GM12878 (cell line): ENCODE measurements around the gene SH2D3A. TPM values are rescaled to one million over a fixed set of nuclear protein-coding genes. Genes with fewer than 3 reads are reported as not detected.
A peak's percentile ranks its signal among the peaks of the same experiment; 100 is the strongest.

Experiments used
- ATAC-seq: fragments of 200-7000 bp; cut with Tn5 transposase; 3 replicates; pipeline ENCODE4 v1.9.1; 2020; ENCODE audit warnings: mild to moderate bottlenecking, moderate library complexity
- BruUV-seq: library from RNA; stranded (reverse); fragments of 400-500 nt; replicated peaks from 2 replicates; lab custom pipeline; 2021; lab: Mats Ljungman, UMichigan
- CTCF ChIA-PET: fragments of 300-600 bp; sonication (Branson Sonifier 250); formaldehyde crosslinking; extraction: SDS; loops from one replicate; lab custom pipeline; 2021; ENCODE audit warnings: inconsistent platforms; lab: Yijun Ruan, JAX
- POLR2A ChIA-PET: fragments of 350-600 bp; formaldehyde crosslinking; extraction: SDS; loops from one replicate; lab custom pipeline; 2021; ENCODE audit warnings: inconsistent platforms; lab: Charles Lee
- RAD21 ChIA-PET: fragments of 300-600 bp; sonication (Branson Sonifier 250); formaldehyde crosslinking; loops from one replicate; lab custom pipeline; 2023; ENCODE audit warnings: antibody characterized with exemption; ENCODE audit not compliant: unreplicated experiment; lab: Charles Lee
- SMC1A ChIA-PET: fragments of 300-600 bp; sonication (Branson Sonifier 250); formaldehyde crosslinking; loops from one replicate; lab custom pipeline; 2023; ENCODE audit not compliant: unreplicated experiment, uncharacterized antibody; lab: Charles Lee
- DNase-seq: peaks from one replicate; pipeline ENCODE4 v3.0.0-alpha.2; 2011; ENCODE audit warnings: low read depth, low spot score
- FAIRE-seq: peaks from 3 replicates; lab custom pipeline; 2011; peaks lifted over from hg19 to GRCh38; lab: Jason Lieb, UNC
- H2AFZ ChIP-seq: 2 replicates; pipeline ENCODE4 v1.6.0; 2011; ENCODE audit warnings: low read depth, low read length, control low read depth; ENCODE audit not compliant: control insufficient read depth
- H3K27ac ChIP-seq: 2 replicates; pipeline ENCODE4 v1.5.1; 2011; ENCODE audit warnings: control low read depth; ENCODE audit not compliant: control insufficient read depth, insufficient read depth
- H3K27me3 ChIP-seq, 2 experiments: replicated peaks in 1 of 2; 2 replicates each; pipeline versions ENCODE4 v1.6.0 to v1.6.1; 2011; ENCODE audit warnings: low read length in 1 of 2; ENCODE audit not compliant: control insufficient read depth in 2 of 2, insufficient read depth in 2 of 2
- H3K36me3 ChIP-seq, 2 experiments: 2 replicates each; pipeline ENCODE4 v1.5.1; 2011; ENCODE audit warnings: low read length in 1 of 2; ENCODE audit not compliant: control insufficient read depth in 2 of 2, insufficient read depth in 2 of 2
- H3K4me1 ChIP-seq: 2 replicates; pipeline ENCODE4 v1.6.1; 2011; ENCODE audit warnings: mild to moderate bottlenecking, low read length, moderate library complexity, mixed read lengths; ENCODE audit not compliant: control insufficient read depth, insufficient read depth
- H3K4me2 ChIP-seq: 2 replicates; pipeline ENCODE4 v1.6.0; 2011; ENCODE audit warnings: control low read depth; ENCODE audit not compliant: control insufficient read depth, insufficient read depth
- H3K4me3 ChIP-seq: fragments of 200-600 bp; sonication (generic); 2 replicates; pipeline ENCODE4 v1.5.1; 2016
- H3K79me2 ChIP-seq: 2 replicates; pipeline ENCODE4 v1.6.0; 2011; ENCODE audit warnings: low read length; ENCODE audit not compliant: control insufficient read depth, insufficient read depth
- H3K9ac ChIP-seq: 2 replicates; pipeline ENCODE4 v1.8.0; 2011; ENCODE audit warnings: low read length, control low read depth, mixed read lengths; ENCODE audit not compliant: control insufficient read depth, insufficient read depth
- H3K9me3 ChIP-seq: replicated peaks from 3 replicates; pipeline ENCODE4 v1.5.1; 2011; ENCODE audit warnings: mild to moderate bottlenecking, low read length; ENCODE audit not compliant: control insufficient read depth, insufficient read depth
- H4K20me1 ChIP-seq: 2 replicates; pipeline ENCODE4 v1.6.0; 2011; ENCODE audit not compliant: control insufficient read depth, insufficient read depth
- BHLHE40 ChIP-seq, 2 experiments: fragments of 450-650 bp in 1 of 2; IDR thresholded peaks; 2 replicates each; pipeline ENCODE4 v1.6.1; 2011 to 2017; ENCODE audit warnings: low read depth in 2 of 2, borderline replicate concordance in 1 of 2, improper control_type of control experiment in 1 of 2, low read length in 1 of 2, mild to moderate bottlenecking in 1 of 2
- ELK1 ChIP-seq: IDR thresholded peaks from 2 replicates; pipeline ENCODE4 v1.6.1; 2012; ENCODE audit warnings: low read depth, low read length, improper control_type of control experiment
- GABPA ChIP-seq: IDR thresholded peaks from 2 replicates; pipeline ENCODE4 v1.6.1; 2014; ENCODE audit warnings: antibody characterized with exemption, low read depth, mild to moderate bottlenecking, inconsistent platforms
- HCFC1 ChIP-seq: fragments of 150-350 bp; IDR thresholded peaks from 2 replicates; pipeline ENCODE4 v1.6.1; 2014; ENCODE audit warnings: low read length
- KAT2A ChIP-seq: conservative IDR thresholded peaks from 2 replicates; pipeline ENCODE4 v1.6.1; 2011; ENCODE audit warnings: low read depth, low read length; ENCODE audit not compliant: control insufficient read depth
- NBN ChIP-seq: fragments of 450-650 bp; IDR thresholded peaks from 2 replicates; pipeline ENCODE4 v1.6.1; 2016
- NFYB ChIP-seq: IDR thresholded peaks from 2 replicates; pipeline ENCODE4 v1.6.1; 2011; ENCODE audit warnings: low read depth, mild to moderate bottlenecking, low read length, improper control_type of control experiment, moderate library complexity; ENCODE audit not compliant: insufficient read depth
- NR2C1 ChIP-seq: fragments of 450-650 bp; IDR thresholded peaks from 2 replicates; pipeline ENCODE4 v1.6.1; 2017; ENCODE audit warnings: antibody characterized with exemption, mild to moderate bottlenecking, moderate library complexity
- PAX8 ChIP-seq: fragments of 450-650 bp; IDR thresholded peaks from 2 replicates; pipeline ENCODE4 v1.6.1; 2017; ENCODE audit warnings: mild to moderate bottlenecking, moderate library complexity
- RAD51 ChIP-seq: fragments of 450-650 bp; IDR thresholded peaks from 2 replicates; pipeline ENCODE4 v1.6.1; 2016; ENCODE audit warnings: moderate library complexity, mild to moderate bottlenecking, inconsistent platforms
- RB1 ChIP-seq: fragments of 450-650 bp; formaldehyde crosslinking; IDR thresholded peaks from 2 replicates; pipeline ENCODE4 v1.6.1; 2017; ENCODE audit warnings: mild to moderate bottlenecking, borderline replicate concordance
- RCOR1 ChIP-seq: conservative IDR thresholded peaks from 2 replicates; pipeline ENCODE4 v1.6.1; 2012; ENCODE audit warnings: low read depth, low read length, improper control_type of control experiment
- RFX5 ChIP-seq: IDR thresholded peaks from 2 replicates; pipeline ENCODE4 v1.6.1; 2011; ENCODE audit warnings: low read depth, low read length, improper control_type of control experiment
- SMC3 ChIP-seq: IDR thresholded peaks from 2 replicates; pipeline ENCODE4 v1.6.1; 2011; ENCODE audit warnings: low read length, improper control_type of control experiment, borderline replicate concordance
- SPI1 ChIP-seq: IDR thresholded peaks from 2 replicates; pipeline ENCODE4 v1.6.1; 2011; ENCODE audit warnings: low read depth, mild to moderate bottlenecking, low read length, moderate library complexity, borderline replicate concordance; ENCODE audit not compliant: insufficient read depth
- TCF3 ChIP-seq: IDR thresholded peaks from 2 replicates; pipeline ENCODE4 v1.6.1; 2012; ENCODE audit warnings: low read depth, mild to moderate bottlenecking, low read length, borderline replicate concordance; ENCODE audit not compliant: insufficient read depth
- YY1 ChIP-seq: IDR thresholded peaks from 2 replicates; pipeline ENCODE4 v1.6.1; 2011; ENCODE audit warnings: low read depth, mild to moderate bottlenecking, low read length
- ZBTB11 ChIP-seq: fragments of 450-650 bp; formaldehyde crosslinking; IDR thresholded peaks from 2 replicates; pipeline ENCODE4 v1.5.0; 2022; ENCODE audit warnings: mild to moderate bottlenecking, missing genetic modification characterization
- ZZZ3 ChIP-seq: IDR thresholded peaks from 2 replicates; pipeline ENCODE4 v1.6.1; 2011; ENCODE audit warnings: low read depth; ENCODE audit not compliant: control insufficient read depth, insufficient read length
- WGBS: methylation state at CpG from one replicate; pipeline ENCODE4 v1.1.6; 2016; ENCODE audit warnings: low lambda C conversion rate; ENCODE audit not compliant: insufficient replicate concordance, insufficient coverage; ENCODE audit errors: missing lambda C conversion rate; 5-methylcytosine and 5-hydroxymethylcytosine counted together
- in situ Hi-C: fragments of 300-500 bp; cut with MboI; formaldehyde crosslinking; loops from 9 replicates; pipeline ENCODE4 v1.14.3; 2018; ENCODE audit warnings: mixed read lengths
- intact Hi-C: fragments of 100-400 bp; cut with micrococcal nuclease; formaldehyde crosslinking; loops from one replicate; pipeline ENCODE4 v1.14.2; 2022; ENCODE audit not compliant: unreplicated experiment
- polyA plus RNA-seq, 11 experiments: library from polyadenylated mRNA; depleted of rRNA in 4 of 11; unstranded in 6 of 11; stranded (reverse) in 5 of 11; fragments of >200 nt; fragmentation: Nextera tagmentation in 4 of 11; fragmentation: Illumina TruSeq in 1 of 11; extraction: Ambion mirVana in 4 of 11; extraction: Trizol in 1 of 11; gene quantifications; 1 replicate in 1 of 11; 2 replicates in 10 of 11; pipeline versions ENCODE4 v1.2.1 to v1.2.3, GENCODE V29; 2011 to 2016; ENCODE audit warnings: inconsistent platforms in 2 of 11, missing spikeins in 2 of 11, low read depth in 1 of 11
- total RNA-seq, 4 experiments: library from RNA; depleted of rRNA in 3 of 4; stranded (reverse); fragments of >200 nt in 3 of 4; fragmentation: Illumina TruSeq in 1 of 4; extraction: Trizol in 1 of 4; gene quantifications; 2 replicates each; pipeline versions ENCODE4 v1.2.1 to v1.2.3, GENCODE V29; 2013 to 2021

The SH2D3A gene
- total and polyA plus RNA-seq, 10 of the 15 experiments (the other 5 are each of a cell fraction or from before 2014, with no cell fraction given) = 0.77 to 24.4 (median 9.5) TPM

DNA sequence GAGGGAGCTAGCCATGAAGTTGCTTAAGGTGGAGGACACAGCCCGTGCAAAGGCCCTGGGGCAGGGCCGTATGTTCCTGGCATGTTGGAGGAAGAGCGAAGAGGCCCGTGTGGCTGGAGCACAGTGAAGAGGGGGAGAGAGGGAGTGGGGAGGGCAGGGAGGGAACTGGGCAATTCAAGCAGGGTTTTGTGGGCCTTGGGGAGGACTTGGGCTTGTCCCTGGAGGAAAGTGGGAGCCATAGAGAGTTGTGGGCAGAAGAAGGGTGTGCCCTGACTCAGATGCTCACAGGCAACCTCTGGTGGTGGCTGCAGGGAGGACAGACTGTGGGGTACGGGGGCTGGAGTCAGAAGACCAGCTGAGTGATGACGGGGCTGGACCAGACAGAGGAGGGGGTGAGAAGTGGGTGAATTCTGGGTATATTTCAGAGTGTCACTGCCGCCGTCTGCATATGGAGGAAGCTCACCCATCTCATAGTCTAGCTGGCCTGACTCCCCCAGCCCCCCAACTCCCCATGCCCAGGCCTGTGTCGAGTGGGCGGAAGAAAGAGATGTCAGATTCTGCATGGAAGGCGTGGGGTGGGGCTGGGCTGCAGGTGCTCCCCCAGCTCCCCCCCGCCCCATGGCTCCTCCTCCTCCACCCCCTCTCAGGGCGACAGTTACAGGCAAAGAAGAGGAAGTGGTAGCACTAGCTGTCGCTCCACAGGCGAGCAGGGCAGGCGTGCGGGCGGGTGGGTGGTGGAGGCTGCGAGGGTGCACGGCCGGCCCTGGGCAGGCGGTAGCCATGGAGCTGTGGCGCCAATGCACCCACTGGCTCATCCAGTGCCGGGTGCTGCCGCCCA, 5.0 kb upstream of the SH2D3A start, which contains the start of gene VAV1:
Gene VAV1 (plus strand): TSS at position 681 of the 838 bp plus-strand sequence. CDS start 100 bp downstream, at position 781.
- Histone ChIP-seq H3K27ac (peak within 1 kb of the TSS; percentile 94), H3K4me2 (peak within 1 kb of the TSS; percentile 83), H4K20me1 (no peaks in the 10 kb centered on the region), H3K9ac (peak within 1 kb of the TSS; percentile 92), H3K36me3 (no peaks in the 10 kb centered on the region), H3K27me3 (no peaks in the 10 kb centered on the region), H3K4me1 (peaks cover 22% of the 10 kb centered on the region), H3K4me3 (peak within 1 kb of the TSS; percentile 96), H3K9me3 (no peaks in the 10 kb centered on the region; the same call in 2 of the 3 replicates), H2AFZ (peak within 1 kb of the TSS; percentile 73), H3K79me2 (peaks cover 39% of the 10 kb centered on the region)
- SMC1A ChIA-PET = interaction anchor here (0.6 to 5.0 kb wide), 16 partner anchors 9 to 256 kb away, joined by 3 to 36 read pairs (median 4); partner anchors contain the start of gene GPR108
- peak; percentile 79 for ATAC-seq
- CTCF ChIA-PET = interaction anchor here (0.7 to 7.3 kb wide), 16 partner anchors 11 to 171 kb away, joined by 3 to 79 read pairs (median 4); partner anchors contain the start of gene GPR108
- in situ Hi-C loops = no loop called here
- intact Hi-C loops = loop anchor here (1.0 to 2.0 kb wide), 2 partner anchors 30 to 91 kb away; no protein-coding TSS in a partner anchor
- no TSS peak for BruUV-seq
- DNase-seq = peak; percentile 64
- FAIRE-seq = peak; percentile 35
- RAD21 ChIA-PET = interaction anchor here (0.5 to 8.3 kb wide), 20 partner anchors 9 to 400 kb away, joined by 3 to 98 read pairs (median 4); partner anchors contain the start of genes ALKBH7, GPR108 and ZNF557
- POLR2A ChIA-PET = interaction anchor here (0.5 to 4.3 kb wide), 23 partner anchors 10 to 1149 kb away, joined by 3 to 72 read pairs (median 4); partner anchors contain the start of genes ALKBH7, DENND1C, GPR108 and SAFB
- WGBS = 10% methylated on average over 21 of the region's 25 CpGs
- no peak for TF ChIP-seq PAX8
- peak; percentile 87; the same call in 1 of the 2 replicates for TF ChIP-seq RCOR1
- no peak for TF ChIP-seq GABPA
- TF ChIP-seq ZZZ3 = no peak
- TF ChIP-seq RFX5 = no peak
- peak; percentile 46; the same call in 1 of the 2 replicates for TF ChIP-seq RB1
- peak; percentile 77; the same call in 1 of the 2 replicates for TF ChIP-seq TCF3
- TF ChIP-seq KAT2A = no peak
- no peak for TF ChIP-seq NFYB
- peak; percentile 68; the same call in 1 of the 2 replicates for TF ChIP-seq YY1
- no peak for TF ChIP-seq NR2C1
- peak; percentile 93 for TF ChIP-seq SPI1
- TF ChIP-seq HCFC1 = peak; percentile 24; the same call in 1 of the 2 replicates
- TF ChIP-seq SMC3 = peak; percentile 47; the same call in 1 of the 2 replicates
- TF ChIP-seq ZBTB11 (CRISPR knock-in tag) = no peak
- no peak for TF ChIP-seq ELK1
- peak; percentile 27 to 87; a peak in 2 of 4 replicates for TF ChIP-seq BHLHE40 (IDR thresholded peaks at IDR 0.05; ENCODE audit: borderline replicate concordance in 1 of 2, low read depth in 2 of 2, low read length in 1 of 2)
- no peak for TF ChIP-seq RAD51
- peak; percentile 66; the same call in 1 of the 2 replicates for TF ChIP-seq NBN
